HS-5 (cell line): Measurements from ENCODE around the gene CRYAB.
"Not testable (repeated sequence)": the region's sequence is repeated elsewhere in the genome, so short reads cannot be mapped to it uniquely, and the experiment has no call there.

Experiments used
- DNase-seq: peaks from one replicate; pipeline ENCODE4 v3.0.0-alpha.2; 2012; ENCODE audit warnings: low read depth

CRYAB gene

GRCh38 chr11:111906680-111907079 lies 4.9 kb downstream of the CRYAB start:
- no peak for DNase-seq

GRCh38 chr11:111905411-111905810 lies 6.2 kb downstream of the CRYAB start:
- DNase-seq: no peak

- no peak for DNase-seq
These were observed 24.7 kb downstream of the CRYAB start for GRCh38 chr11:111886844-111887243.

- DNase-seq: no peak
These were observed 25.5 kb downstream of the CRYAB start for GRCh38 chr11:111886032-111886431.

- DNase-seq: not testable (repeated sequence)
These were observed 26.5 kb downstream of the CRYAB start for GRCh38 chr11:111885053-111885452.

GRCh38 chr11:111882202-111882601 lies 29.4 kb downstream of the CRYAB start:
- DNase-seq: no peak

- no peak for DNase-seq
These were observed 32.0 kb downstream of the CRYAB start for GRCh38 chr11:111879637-111879960.

- DNase-seq: peak; percentile 93
These were observed 32.5 kb downstream of the CRYAB start, which contains the start of the genes CFAP68 and FDXACB1 for GRCh38 chr11:111878849-111879636. Gene CFAP68 (plus strand): TSS chr11:111879541. CDS start chr11:111879561, 20 bp downstream. Gene FDXACB1 (minus strand): TSS chr11:111879165. CDS start chr11:111879132, 33 bp downstream.

GRCh38 chr11:111878385-111878848 lies 33.2 kb downstream of the CRYAB start:
- DNase-seq: peak; percentile 14

- DNase-seq: peak; percentile 2
These were observed 39.8 kb downstream of the CRYAB start for GRCh38 chr11:111871693-111872161.

- peak; percentile 55 for DNase-seq
These were observed 40.5 kb downstream of the CRYAB start, which contains the start of gene ALG9 for GRCh38 chr11:111870886-111871692. Gene ALG9 (minus strand): TSS chr11:111871581. CDS start chr11:111871482, 99 bp downstream.

- DNase-seq: no peak
These were observed 41.1 kb downstream of the CRYAB start for GRCh38 chr11:111870522-111870885.

GRCh38 chr11:111870113-111870512 lies 41.5 kb downstream of the CRYAB start:
- DNase-seq: no peak

GRCh38 chr11:111860257-111860656 lies 51.3 kb downstream of the CRYAB start:
- no peak for DNase-seq
